Psoas muscle (tissue), 8 donors: ENCODE results near the gene ARHGAP12. TPM values are rescaled to one million over a fixed set of nuclear protein-coding genes. Genes with fewer than 3 reads are reported as not detected.
A peak's percentile ranks its signal among the peaks of the same experiment; 100 is the strongest.

ENCODE experiments used
- ATAC-seq, 4 donors: fragments of 200-7000 bp; cut with Tn5 transposase; one replicate each; pipeline ENCODE4 v1.9.1; 2020; ENCODE audit warnings: moderate library complexity in 3 of 4, mild to moderate bottlenecking in 2 of 4
- DNase-seq, 2 donors: peaks; one replicate each; pipeline ENCODE4 v3.0.0-alpha.2; 2020
- H3K27ac ChIP-seq: fragments of 200-600 bp; one replicate; pipeline ENCODE4 v1.8.0; 2022
- H3K27me3 ChIP-seq, 3 donors: fragments of 200-600 bp in 1 of 3; one replicate each; pipeline versions ENCODE4 v1.6.1 to v1.8.0; 2013 to 2022; ENCODE audit warnings: low read length in 2 of 3, mild to moderate bottlenecking in 2 of 3, moderate library complexity in 1 of 3; ENCODE audit not compliant: insufficient read depth in 3 of 3
- H3K36me3 ChIP-seq, 2 donors: fragments of 200-600 bp in 1 of 2; one replicate each; pipeline versions ENCODE4 v1.6.1 to v1.8.0; 2013 to 2022; ENCODE audit warnings: low read depth in 1 of 2, mild to moderate bottlenecking in 1 of 2, moderate library complexity in 1 of 2; ENCODE audit not compliant: insufficient read depth in 1 of 2
- H3K4me1 ChIP-seq: fragments of 200-600 bp; one replicate; pipeline ENCODE4 v1.8.0; 2022
- H3K4me3 ChIP-seq: fragments of 200-600 bp; one replicate; pipeline ENCODE4 v1.8.0; 2022; ENCODE audit warnings: mild to moderate bottlenecking
- H3K9me3 ChIP-seq: fragments of 200-600 bp; one replicate; pipeline ENCODE4 v1.8.0; 2022
- CTCF ChIP-seq: fragments of 200-600 bp; IDR thresholded peaks from one replicate; pipeline ENCODE4 v1.8.0; 2022; ENCODE audit warnings: antibody characterized with exemption
- WGBS, 3 donors: extraction: QIAGEN DNeasy Blood & Tissue Kit; methylation state at CpG; one replicate each; pipeline versions ENCODE4 v1.1.6 to v1.1.7; 2013; 5-methylcytosine and 5-hydroxymethylcytosine counted together
- intact Hi-C, 2 donors: fragments of 100-400 bp; cut with DNase I; formaldehyde crosslinking; loops; one replicate each; pipeline versions ENCODE4 v1.11.0 to v1.14.2; 2022
- polyA plus RNA-seq, 3 donors: library from polyadenylated mRNA; stranded (reverse); fragments of 200-250 nt; gene quantifications; one replicate each; pipeline ENCODE4 v1.2.3, GENCODE V29; 2013
- total RNA-seq, 4 donors: library from RNA; stranded (reverse); fragmentation: NEBNext Ultra II Directional in 2 of 4; extraction: Animal tissue kit (Norgen Biotek cat#: 25700) in 2 of 4; gene quantifications; one replicate each; pipeline versions ENCODE4 v1.2.1 to v1.2.4, GENCODE V29; 2021 to 2023
- donor health status: healthy with polysubstance abuse.
- donor health status: DM: no; HTN: no; CAD: no; lungs with moderate emphysema.
- donor health status: Bipolar disorder and iron deficiency.
- donor health status: healthy.
- donor health status: DM: yes; HTN: yes; CAD: no.
- donor health status: DM: no; HTN: no; CAD: no.
- donor health status: DM: no; HTN: no; CAD: no.
- donor health status: DM: yes; HTN: yes; CAD: no.

ARHGAP12 gene
- total and polyA plus RNA-seq, 7 donors, result 8.2 to 18.2 (median 11.8) TPM

GRCh38 chr10:31910016-31910415 lies 18.6 kb downstream of the ARHGAP12 start:
- H3K4me3 ChIP-seq, result no peak overlapping the region
- ATAC-seq, result no peak
- no peaks in the 10 kb centered on the region for H3K36me3 ChIP-seq
- no peak for TF ChIP-seq CTCF
- intact Hi-C loops, result no loop called here
- H3K27ac ChIP-seq, result no peak overlapping the region
- peaks cover 48% of the 10 kb centered on the region for H3K4me1 ChIP-seq
- DNase-seq, result no peak
- H3K27me3 ChIP-seq, result no peaks in the 10 kb centered on the region
- WGBS, 3 donors, result 44 to 63% (median 55%) methylated on average over 3 of the region's 3 CpGs
- H3K9me3 ChIP-seq, result no peaks in the 10 kb centered on the region

- intact Hi-C loops, result no loop called here
- no peak for TF ChIP-seq CTCF
- 44 to 64% (median 47%) methylated on average over 7 of the region's 7 CpGs for WGBS, 3 donors
- no peaks in the 10 kb centered on the region for H3K36me3 ChIP-seq
- no peaks in the 10 kb centered on the region for H3K9me3 ChIP-seq
- DNase-seq (no peak), ATAC-seq (peak in 1 of 4 donors; percentile 26)
- H3K27me3 ChIP-seq, result no peaks in the 10 kb centered on the region
- no peak overlapping the region for H3K27ac ChIP-seq
- peaks cover 36% of the 10 kb centered on the region for H3K4me1 ChIP-seq
- H3K4me3 ChIP-seq, result no peak overlapping the region
Observed at GRCh38 chr10:31908157-31908556, 20.5 kb downstream of the ARHGAP12 start.

GRCh38 chr10:31906039-31906438 lies 22.6 kb downstream of the ARHGAP12 start:
- no peak overlapping the region for H3K27ac ChIP-seq
- WGBS, 3 donors, result 60 to 63% (median 62%) methylated on average over 5 of the region's 5 CpGs
- no peak for TF ChIP-seq CTCF
- peaks cover 4% of the 10 kb centered on the region for H3K9me3 ChIP-seq
- intact Hi-C loops, result no loop called here
- H3K36me3 ChIP-seq, result no peaks in the 10 kb centered on the region
- no peak overlapping the region for H3K4me3 ChIP-seq
- H3K4me1 ChIP-seq, result peaks cover 22% of the 10 kb centered on the region
- ATAC-seq, result peak in 3 of 4 donors; percentile 37 to 72 (median 65)
- no peak for DNase-seq
- H3K27me3 ChIP-seq, result no peaks in the 10 kb centered on the region

- Histone ChIP-seq H3K27me3 (no peaks in the 10 kb centered on the region), H3K9me3 (peaks cover 4% of the 10 kb centered on the region), H3K4me3 (no peak overlapping the region), H3K27ac (no peak overlapping the region), H3K4me1 (peaks cover 22% of the 10 kb centered on the region), H3K36me3 (no peaks in the 10 kb centered on the region)
- no peak for TF ChIP-seq CTCF
- ATAC-seq, result no peak
- no peak for DNase-seq
- intact Hi-C loops, result no loop called here
- 83 to 91% (median 88%) methylated on average over 1 of the region's 1 CpG for WGBS, 3 donors
Observed at GRCh38 chr10:31905586-31905985, 23.0 kb downstream of the ARHGAP12 start.

- ATAC-seq (no peak), DNase-seq (no peak)
- intact Hi-C loops, result no loop called here
- H3K36me3 ChIP-seq, result no peaks in the 10 kb centered on the region
- no peak overlapping the region for H3K27ac ChIP-seq
- no peaks in the 10 kb centered on the region for H3K27me3 ChIP-seq
- peaks cover 23% of the 10 kb centered on the region for H3K4me1 ChIP-seq
- H3K4me3 ChIP-seq, result no peak overlapping the region
- 100% methylated on average over 1 of the region's 1 CpG for WGBS, 3 donors
- peaks cover 4% of the 10 kb centered on the region for H3K9me3 ChIP-seq
- TF ChIP-seq CTCF, result no peak
Observed at GRCh38 chr10:31902625-31903024, 26.0 kb downstream of the ARHGAP12 start.
